NCI-H2196 treated with DMSO at 0.1 percent for 48 hours (cell line): ENCODE results near the gene PNPLA3.
"Not testable (repeated sequence)": the region's sequence is repeated elsewhere in the genome, so short reads cannot be mapped to it uniquely, and the experiment has no call there.

Experiments
- DNase-seq: peaks from one replicate; lab custom pipeline; 2025; ENCODE audit not compliant: unreplicated experiment; lab: John Stamatoyannopoulos, UW

Gene PNPLA3

GRCh38 chr22:43889860-43890253 lies 33.7 kb upstream of the PNPLA3 start:
- no peak for DNase-seq

- DNase-seq = no peak
Measured at GRCh38 chr22:43890901-43891331, 32.7 kb upstream of the PNPLA3 start.

DNA sequence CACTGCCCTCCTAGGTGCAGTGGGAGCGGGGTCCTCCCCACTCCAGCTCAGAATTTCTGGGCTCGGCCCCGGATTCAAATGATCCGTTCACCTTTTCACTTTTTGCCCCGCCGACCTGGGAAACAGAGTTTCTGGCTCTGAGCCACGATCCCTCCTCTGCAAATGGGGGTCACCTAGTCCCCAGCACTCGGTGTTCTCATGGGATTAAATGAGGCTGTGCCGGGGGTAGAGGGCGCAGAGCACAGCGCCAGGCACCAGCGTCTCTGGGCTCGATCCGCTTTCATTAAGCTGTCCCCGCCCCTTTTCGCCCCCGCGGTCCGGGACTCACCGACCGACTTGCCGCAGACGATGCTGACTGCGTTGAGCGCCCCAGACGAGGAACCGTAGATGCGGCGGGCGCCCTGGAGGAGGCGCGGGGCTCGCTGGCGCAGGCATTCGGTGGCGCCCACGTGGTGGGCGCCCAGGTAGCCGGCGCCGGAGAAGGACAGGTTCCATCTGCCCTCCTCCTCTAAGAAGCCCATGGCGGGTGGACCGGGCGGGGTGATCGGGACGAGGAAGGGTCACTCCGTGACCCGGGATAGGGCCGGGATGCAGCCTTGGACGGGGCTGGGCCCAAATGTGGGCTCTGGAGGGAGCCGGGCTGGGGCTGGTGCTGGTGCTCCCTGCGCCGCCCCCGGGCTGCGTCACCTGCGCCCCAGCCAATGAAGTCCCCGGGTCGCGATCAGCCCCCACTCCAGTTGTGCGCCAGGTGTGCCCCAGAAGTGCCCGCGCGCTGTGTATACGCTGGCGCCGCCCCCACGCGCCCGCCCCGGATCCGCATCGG lies 32.0 kb upstream of the PNPLA3 start, which contains the start of gene PNPLA5:
TSS of gene PNPLA5 (minus strand) at position 654 of the 823 bp plus-strand sequence. CDS start at position 521, 133 bp downstream.
- no peak for DNase-seq

- DNase-seq = no peak
Measured at GRCh38 chr22:43892183-43892894, 31.3 kb upstream of the PNPLA3 start.

- DNase-seq = no peak
Measured at GRCh38 chr22:43893266-43893665, 30.3 kb upstream of the PNPLA3 start.

DNA sequence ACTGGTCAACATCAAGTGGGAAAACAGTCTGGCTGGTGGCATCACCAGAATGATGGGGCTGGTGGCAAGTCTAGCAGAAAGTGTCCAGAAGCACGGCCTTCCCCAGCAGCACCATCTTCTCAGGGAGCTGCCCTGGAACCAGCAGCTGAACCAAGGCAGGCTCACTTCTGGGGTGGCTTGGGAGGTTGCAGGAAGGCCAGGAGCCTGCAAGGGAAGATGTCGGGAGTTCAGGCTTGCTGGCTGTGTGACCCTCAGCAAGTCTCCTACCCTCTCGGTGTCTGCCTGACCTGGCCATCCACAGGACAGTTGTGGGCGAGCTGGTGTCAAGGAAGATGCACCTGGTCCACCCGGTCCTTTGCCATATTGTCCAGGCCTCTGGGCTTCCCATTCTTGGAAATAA lies 29.5 kb upstream of the PNPLA3 start:
- no peak for DNase-seq

DNA sequence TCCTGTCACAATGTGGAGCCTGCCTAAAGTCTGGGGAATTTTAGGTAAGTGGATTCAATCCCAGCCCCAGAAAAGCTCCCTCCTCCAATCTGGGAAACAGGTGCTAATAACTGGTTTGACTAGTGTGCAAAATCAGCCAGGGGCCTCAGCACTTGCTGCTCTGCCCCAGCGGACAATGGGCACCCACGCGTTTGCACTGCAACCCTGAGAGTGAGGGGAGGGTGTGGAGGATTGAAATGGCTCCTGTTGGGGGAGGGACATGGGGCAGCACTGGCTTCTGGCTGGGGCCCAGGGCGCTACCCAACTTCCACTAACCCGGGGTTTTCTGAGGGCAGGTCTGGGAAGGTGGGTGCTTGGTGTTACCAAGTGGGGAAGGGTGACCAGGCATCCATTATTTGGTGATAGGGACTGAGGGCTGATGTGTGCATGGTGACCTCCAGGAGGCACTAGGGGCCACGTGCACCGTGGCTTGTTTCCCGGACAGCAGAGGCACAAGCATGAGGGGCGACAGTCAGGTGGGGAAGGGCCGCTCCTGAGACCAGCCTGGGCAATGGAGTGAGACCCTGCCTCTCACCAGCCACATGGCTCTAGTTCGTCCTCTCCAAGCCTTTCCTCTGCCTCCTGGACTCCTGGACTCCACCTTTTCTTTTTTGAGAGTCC lies 27.5 kb upstream of the PNPLA3 start:
- DNase-seq = no peak

GRCh38 chr22:43897751-43898261 lies 25.8 kb upstream of the PNPLA3 start:
- DNase-seq = no peak

GRCh38 chr22:43900206-43900605 lies 23.4 kb upstream of the PNPLA3 start:
- DNase-seq = no peak

DNA sequence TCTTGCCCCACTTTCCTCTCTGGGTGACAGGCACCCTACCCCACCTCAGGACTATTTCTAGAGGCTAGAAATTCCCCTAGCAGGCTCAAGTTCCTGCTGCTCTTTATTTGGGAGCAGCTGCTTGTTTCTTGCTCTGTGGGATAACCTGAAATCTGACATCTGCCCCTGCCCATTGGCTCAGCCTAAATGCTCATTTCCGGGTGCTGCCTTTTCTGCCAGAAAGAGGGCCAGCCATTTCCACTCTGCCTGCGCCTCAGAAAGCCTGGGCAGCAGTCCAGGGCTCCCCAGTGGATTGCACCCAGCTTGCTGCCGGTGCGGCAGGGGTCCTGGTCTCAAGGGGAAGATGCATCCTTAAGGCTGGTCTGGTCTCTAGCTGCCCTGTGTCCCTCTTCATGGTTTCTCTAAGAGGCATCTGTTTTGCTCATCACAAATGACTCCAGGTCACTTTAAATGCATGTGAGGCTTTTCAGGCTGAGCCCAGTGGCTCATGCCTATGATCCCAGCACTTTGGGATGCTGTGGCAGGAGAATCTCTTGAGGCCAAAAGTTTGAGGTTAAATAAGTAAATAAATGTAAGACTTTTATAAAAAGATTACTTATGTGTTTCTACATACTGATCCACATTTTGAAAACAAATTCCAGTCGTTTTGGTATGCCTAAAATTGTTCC lies 21.5 kb upstream of the PNPLA3 start:
- no peak for DNase-seq

- DNase-seq = not testable (repeated sequence)
Measured at GRCh38 chr22:43903033-43903432, 20.6 kb upstream of the PNPLA3 start.

DNA sequence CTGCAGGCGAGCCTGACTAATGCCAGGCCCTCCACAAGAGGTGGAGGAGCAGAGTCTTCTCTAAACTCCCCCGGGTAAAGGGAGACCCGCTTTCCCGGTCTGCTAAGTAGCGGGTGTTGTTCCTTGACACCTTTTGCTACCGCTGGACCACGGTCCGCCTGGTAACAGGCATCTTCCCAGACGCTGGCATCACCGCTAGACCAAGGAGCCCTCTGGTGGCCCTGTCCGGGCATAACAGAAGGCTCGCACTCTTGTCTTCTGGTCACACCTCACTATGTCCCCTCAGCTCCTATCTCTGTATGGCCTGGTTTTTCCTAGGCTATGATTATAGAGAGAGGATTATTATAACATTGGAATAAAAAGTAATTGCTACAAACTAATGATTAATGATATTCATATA lies 19.2 kb upstream of the PNPLA3 start:
- not testable (repeated sequence) for DNase-seq

GRCh38 chr22:43905681-43906080 lies 17.9 kb upstream of the PNPLA3 start:
- DNase-seq = no peak

DNA sequence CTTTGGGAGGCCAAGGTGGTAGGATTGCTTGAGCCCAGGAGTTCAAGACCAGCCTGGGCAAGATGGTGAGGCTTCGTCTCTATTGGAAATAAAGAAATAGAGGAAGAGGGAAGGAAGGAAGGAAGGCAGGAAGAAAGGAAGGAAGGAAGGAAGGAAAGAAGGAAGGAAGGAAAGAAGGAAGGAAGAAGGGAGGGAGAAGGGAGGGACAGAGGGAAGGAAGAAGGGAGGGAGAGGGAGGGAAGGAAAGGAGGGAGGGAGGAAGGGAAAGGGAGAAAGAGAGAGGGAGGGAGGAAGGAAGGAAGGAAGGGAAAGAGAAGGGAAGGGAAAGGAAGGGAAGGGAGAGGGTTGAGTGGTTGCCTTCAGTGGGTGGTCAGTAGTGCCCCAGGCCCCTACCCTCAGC lies 13.9 kb upstream of the PNPLA3 start:
- DNase-seq = no peak

DNA sequence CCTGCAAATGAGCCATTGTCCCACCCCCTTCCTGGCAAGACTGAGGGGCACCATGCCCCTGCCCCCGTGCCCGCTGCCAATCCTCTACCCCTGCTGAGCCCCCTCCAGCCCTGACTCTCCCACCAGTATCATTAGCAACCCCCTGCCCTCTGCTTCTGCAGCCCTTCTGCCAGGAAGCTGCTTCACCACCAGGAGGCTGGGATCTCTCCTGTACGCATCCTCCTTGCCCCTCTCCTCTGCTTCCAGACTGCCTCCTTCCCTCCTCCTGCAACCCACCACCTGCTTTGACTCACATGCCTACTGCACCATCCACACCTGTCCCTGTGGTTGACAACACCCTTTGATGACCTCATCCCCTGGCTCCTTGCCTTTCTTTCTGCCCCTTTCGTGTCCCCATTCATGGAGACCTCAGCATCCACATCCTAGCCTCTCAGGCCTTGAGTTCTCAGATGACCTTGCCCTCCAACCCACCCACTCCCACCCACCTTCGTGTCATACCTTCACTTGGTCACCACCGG lies 13.4 kb upstream of the PNPLA3 start:
- DNase-seq = peak; percentile 29

DNA sequence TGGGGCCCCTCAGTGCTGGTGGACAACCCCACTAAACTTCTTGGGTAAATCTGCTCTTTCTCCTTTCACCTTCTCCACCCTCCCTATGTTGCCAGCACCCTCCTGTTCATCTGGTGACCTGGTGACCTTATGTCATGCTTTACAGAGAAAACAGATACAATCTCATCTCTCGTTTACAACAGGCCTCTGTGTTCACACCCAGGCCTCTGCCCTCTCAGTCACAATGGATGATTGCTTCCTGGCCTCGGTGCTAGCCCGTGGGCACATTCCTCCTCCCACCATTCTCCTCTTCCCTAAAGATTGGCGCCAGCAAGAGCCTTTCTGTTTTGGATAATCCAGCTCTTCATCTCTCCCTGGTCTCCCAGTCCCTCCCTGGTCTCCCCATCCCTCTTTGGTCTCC lies 12.3 kb upstream of the PNPLA3 start:
- no peak for DNase-seq

- DNase-seq = no peak
Measured at GRCh38 chr22:43917521-43917920, 6.1 kb upstream of the PNPLA3 start.

- DNase-seq = no peak
Measured at GRCh38 chr22:43919106-43919973, 4.3 kb upstream of the PNPLA3 start.

- DNase-seq = no peak
Measured at GRCh38 chr22:43921370-43921769, 2.2 kb upstream of the PNPLA3 start.

- DNase-seq = no peak
Measured at GRCh38 chr22:43922123-43922522, 1.5 kb upstream of the PNPLA3 start.
